Measurements from ENCODE around the gene KIF16B.

KIF16B gene

GRCh38 chr20:16556301-16556700 is 16.9 kb downstream of the KIF16B start:
- no peak for DNase-seq (ENCODE audit: low read depth in 1 of 2, low spot score in 1 of 2)

GRCh38 chr20:16555754-16556153 is 17.5 kb downstream of the KIF16B start:
- no peak for DNase-seq (ENCODE audit: low read depth in 1 of 2, low spot score in 1 of 2)

- DNase-seq (ENCODE audit: low read depth in 1 of 2, low spot score in 1 of 2), result no peak
Measured at GRCh38 chr20:16554766-16555543, 18.3 kb downstream of the KIF16B start.

- DNase-seq (ENCODE audit: low read depth in 1 of 2, low spot score in 1 of 2), result no peak
Measured at GRCh38 chr20:16553684-16554083, 19.6 kb downstream of the KIF16B start.

GRCh38 chr20:16553101-16553500 is 20.1 kb downstream of the KIF16B start:
- no peak for DNase-seq (ENCODE audit: low read depth in 1 of 2, low spot score in 1 of 2)

GRCh38 chr20:16552015-16552414 is 21.2 kb downstream of the KIF16B start:
- DNase-seq (ENCODE audit: low read depth in 1 of 2, low spot score in 1 of 2), result no peak

- no peak for DNase-seq (ENCODE audit: low read depth in 1 of 2, low spot score in 1 of 2)
Measured at GRCh38 chr20:16551607-16552006, 21.6 kb downstream of the KIF16B start.

- DNase-seq (ENCODE audit: low read depth in 1 of 2, low spot score in 1 of 2), result no peak
Measured at GRCh38 chr20:16548068-16548672, 25.1 kb downstream of the KIF16B start.

- DNase-seq (ENCODE audit: low read depth in 1 of 2, low spot score in 1 of 2), result no peak
Measured at GRCh38 chr20:16544949-16545348, 28.3 kb downstream of the KIF16B start.

- DNase-seq (ENCODE audit: low read depth in 1 of 2, low spot score in 1 of 2), result no peak
Measured at GRCh38 chr20:16542477-16542876, 30.8 kb downstream of the KIF16B start.

GRCh38 chr20:16541878-16542277 is 31.4 kb downstream of the KIF16B start:
- DNase-seq (ENCODE audit: low read depth in 1 of 2, low spot score in 1 of 2), result no peak

GRCh38 chr20:16541226-16541625 is 32.0 kb downstream of the KIF16B start:
- DNase-seq (ENCODE audit: low read depth in 1 of 2, low spot score in 1 of 2), result no peak

- no peak for DNase-seq (ENCODE audit: low read depth in 1 of 2, low spot score in 1 of 2)
Measured at GRCh38 chr20:16539280-16540021, 33.8 kb downstream of the KIF16B start.

GRCh38 chr20:16538779-16539178 is 34.5 kb downstream of the KIF16B start:
- no peak for DNase-seq (ENCODE audit: low read depth in 1 of 2, low spot score in 1 of 2)

- DNase-seq (ENCODE audit: low read depth in 1 of 2, low spot score in 1 of 2), result no peak
Measured at GRCh38 chr20:16537918-16538317, 35.3 kb downstream of the KIF16B start.

- DNase-seq (ENCODE audit: low read depth in 1 of 2, low spot score in 1 of 2), result no peak
Measured at GRCh38 chr20:16537025-16537665, 36.1 kb downstream of the KIF16B start.

GRCh38 chr20:16535277-16535676 is 38.0 kb downstream of the KIF16B start:
- no peak for DNase-seq (ENCODE audit: low read depth in 1 of 2, low spot score in 1 of 2)

- no peak for DNase-seq (ENCODE audit: low read depth in 1 of 2, low spot score in 1 of 2)
Measured at GRCh38 chr20:16533502-16533901, 39.7 kb downstream of the KIF16B start.

- no peak for DNase-seq (ENCODE audit: low read depth in 1 of 2, low spot score in 1 of 2)
Measured at GRCh38 chr20:16531485-16531884, 41.8 kb downstream of the KIF16B start.

- no peak for DNase-seq (ENCODE audit: low read depth in 1 of 2, low spot score in 1 of 2)
Measured at GRCh38 chr20:16530201-16530681, 43.0 kb downstream of the KIF16B start.

GRCh38 chr20:16528078-16528477 is 45.2 kb downstream of the KIF16B start:
- no peak for DNase-seq (ENCODE audit: low read depth in 1 of 2, low spot score in 1 of 2)
